A549 treated with AZD9567 at 1 μM for 4 hours (cell line): Measurements from ENCODE around the gene SNAPC5. TPM values are rescaled to one million over a fixed set of nuclear protein-coding genes. Genes with fewer than 3 reads are reported as not detected.

Experiments used
- total RNA-seq: library from RNA; stranded (reverse); fragments of 200-300 nt; extraction: Qiagen RNA extraction; gene quantifications from 5 replicates; pipeline ENCODE4 v1.2.3, GENCODE V29; 2022; ENCODE audit not compliant: insufficient read depth

The SNAPC5 gene
- total RNA-seq: 31.7 to 44.1 TPM (median 40.1 TPM) in 5 replicates

GRCh38 chr15:66497502-66498455, at the start of gene SNAPC5:
Gene SNAPC5 (minus strand): TSS chr15:66497762. CDS start chr15:66497731, 31 bp downstream.

GRCh38 chr15:66504563-66505429, 7.2 kb upstream of the SNAPC5 start, which contains the start of the genes RPL4 and ZWILCH:
Gene RPL4 (minus strand): TSS chr15:66504855. CDS start chr15:66504790, 65 bp downstream.
Gene ZWILCH (plus strand): TSS chr15:66505326. CDS start chr15:66505339, 13 bp downstream.

Other genes starting within 250 kb of the SNAPC5 start
- 0.31 to 0.95 TPM (median 0.43 TPM) in 4 of 5 replicates, not detected in the other for gene MEGF11, start 244.0 kb downstream of the SNAPC5 start, total RNA-seq
- gene DIS3L, start 204.2 kb downstream of the SNAPC5 start, total RNA-seq: 30.5 to 43.7 TPM (median 34.4 TPM) in 5 replicates
- gene TIPIN, start 141.1 kb downstream of the SNAPC5 start, total RNA-seq: 21.1 to 43.1 TPM (median 24.1 TPM) in 5 replicates
- gene MAP2K1, start 110.8 kb downstream of the SNAPC5 start, total RNA-seq: 91.4 to 118 TPM (median 106 TPM) in 5 replicates
- gene RPL4, start 7.1 kb upstream of the SNAPC5 start, total RNA-seq: 5,201 to 5,907 TPM (median 5,260 TPM) in 5 replicates
- gene ZWILCH, start 7.6 kb upstream of the SNAPC5 start, total RNA-seq: 29.4 to 42.0 TPM (median 35.9 TPM) in 5 replicates
- 0.07 to 0.08 TPM in 2 of 5 replicates, not detected in the others for gene LCTL, start 68.2 kb upstream of the SNAPC5 start, total RNA-seq
- gene SMAD6, start 204.5 kb upstream of the SNAPC5 start, total RNA-seq: 12.5 to 22.8 TPM (median 21.0 TPM) in 5 replicates